Stimulated activated naive CD8-positive, alpha-beta T cell treated with anti-CD3 and anti-CD28 coated beads, Interleukin-15, Interleukin-2, amounts not matched to agents 100 U/mL and 50 U/mL, for 24 hours (primary cell): Measurements from ENCODE around the gene HLA-F.

Experiments
- ATAC-seq: fragments of 150-1000 bp; cut with Tn5 transposase; one replicate; pipeline ENCODE4 v1.10.0; 2021
- DNase-seq: peaks from one replicate; pipeline ENCODE4 v3.0.0; 2021

Gene HLA-F

DNA sequence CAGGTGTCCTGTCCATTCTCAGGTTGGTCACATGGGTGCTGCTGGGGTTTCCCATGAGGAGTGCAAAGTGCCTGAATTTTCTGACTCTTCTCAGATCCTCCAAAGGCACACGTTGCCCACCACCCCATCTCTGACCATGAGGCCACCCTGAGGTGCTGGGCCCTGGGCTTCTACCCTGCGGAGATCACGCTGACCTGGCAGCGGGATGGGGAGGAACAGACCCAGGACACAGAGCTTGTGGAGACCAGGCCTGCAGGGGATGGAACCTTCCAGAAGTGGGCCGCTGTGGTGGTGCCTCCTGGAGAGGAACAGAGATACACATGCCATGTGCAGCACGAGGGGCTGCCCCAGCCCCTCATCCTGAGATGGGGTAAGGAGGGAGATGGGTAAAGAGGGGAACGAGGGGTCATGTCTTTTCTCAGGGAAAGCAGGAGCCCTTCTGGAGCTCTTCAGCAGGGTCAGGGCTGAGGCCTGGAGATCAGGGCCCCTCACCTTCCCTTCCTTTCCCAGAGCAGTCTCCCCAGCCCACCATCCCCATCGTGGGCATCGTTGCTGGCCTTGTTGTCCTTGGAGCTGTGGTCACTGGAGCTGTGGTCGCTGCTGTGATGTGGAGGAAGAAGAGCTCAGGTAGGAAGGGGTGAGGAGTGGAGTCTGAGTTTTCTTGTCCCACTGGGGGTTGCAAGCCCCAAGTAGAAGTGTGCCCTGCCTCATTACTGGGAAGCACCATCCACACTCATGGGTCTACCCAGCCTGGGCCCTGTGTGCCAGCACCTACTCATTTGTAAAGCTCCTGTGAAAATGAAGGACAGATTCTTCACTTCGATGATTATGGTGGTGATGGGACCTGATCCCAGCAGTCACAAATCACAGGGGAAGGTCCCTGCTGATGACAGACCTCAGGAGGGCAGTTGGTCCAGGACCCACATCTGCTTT lies 2.0 kb downstream of the HLA-F start:
- ATAC-seq: no peak
- DNase-seq: no peak

DNA sequence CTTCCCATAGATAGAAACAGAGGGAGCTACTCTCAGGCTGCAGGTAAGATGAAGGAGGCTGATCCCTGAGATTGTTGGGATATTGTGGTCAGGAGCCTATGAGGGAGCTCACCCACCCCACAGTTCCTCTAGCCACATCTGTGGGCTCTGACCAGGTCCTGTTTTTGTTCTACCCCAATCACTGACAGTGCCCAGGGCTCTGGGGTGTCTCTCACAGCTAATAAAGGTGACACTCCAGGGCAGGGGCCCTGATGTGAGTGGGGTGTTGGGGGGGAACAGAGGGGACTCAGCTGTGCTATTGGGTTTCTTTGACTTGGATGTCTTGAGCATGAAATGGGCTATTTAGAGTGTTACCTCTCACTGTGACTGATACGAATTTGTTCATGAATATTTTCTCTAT lies 2.8 kb downstream of the HLA-F start:
- no peak for ATAC-seq
- no peak for DNase-seq

DNA sequence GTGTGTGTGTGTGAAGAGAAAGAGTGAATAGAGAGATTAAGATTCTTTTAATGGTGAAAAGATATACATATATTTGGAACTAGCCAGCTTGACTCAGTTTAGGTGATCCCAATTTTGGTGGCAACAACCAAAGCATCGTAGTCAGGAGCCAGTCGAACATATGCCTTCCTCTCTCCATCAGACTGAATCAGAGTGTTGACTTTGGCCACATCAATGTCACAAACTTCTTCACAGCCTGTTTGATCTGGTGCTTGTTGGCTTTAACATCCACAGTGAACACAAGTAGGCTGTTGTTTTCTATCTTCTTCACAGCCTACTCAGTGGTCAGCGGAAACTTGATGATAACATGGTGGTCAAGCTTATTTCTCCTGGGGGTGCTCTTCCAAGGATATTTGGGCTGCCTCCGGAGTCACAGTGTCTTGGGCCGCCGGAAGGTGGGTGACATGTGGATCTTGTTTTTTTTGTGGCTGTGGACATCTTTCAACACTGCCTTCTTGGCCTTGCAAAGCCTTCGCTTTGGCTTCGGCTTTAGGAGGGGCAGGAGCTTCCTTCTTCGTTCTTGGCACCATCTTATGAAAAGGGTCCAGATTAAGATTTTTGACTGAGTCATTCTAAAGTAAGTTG lies 3.4 kb downstream of the HLA-F start:
- ATAC-seq (no peak), DNase-seq (no peak)

DNA sequence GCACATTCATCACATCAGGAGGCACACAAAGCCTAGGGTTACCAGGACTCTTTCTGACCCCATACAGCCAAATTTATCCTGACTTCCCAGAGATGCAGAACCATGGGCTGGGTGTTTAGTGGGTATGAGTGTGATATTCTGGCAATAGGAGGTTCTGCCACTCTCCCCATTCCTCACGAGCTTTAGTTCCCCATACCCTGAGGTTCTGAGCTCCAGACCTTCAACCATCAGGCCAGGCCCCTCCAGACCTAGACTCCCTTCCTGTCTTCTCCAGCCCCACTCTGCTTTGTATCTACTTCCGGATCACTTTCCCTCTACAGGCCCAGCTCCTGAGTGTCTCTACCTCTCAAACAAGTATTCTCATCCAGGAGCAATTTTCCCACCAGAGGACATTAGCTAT lies 4.4 kb downstream of the HLA-F start:
- no peak for ATAC-seq

DNA sequence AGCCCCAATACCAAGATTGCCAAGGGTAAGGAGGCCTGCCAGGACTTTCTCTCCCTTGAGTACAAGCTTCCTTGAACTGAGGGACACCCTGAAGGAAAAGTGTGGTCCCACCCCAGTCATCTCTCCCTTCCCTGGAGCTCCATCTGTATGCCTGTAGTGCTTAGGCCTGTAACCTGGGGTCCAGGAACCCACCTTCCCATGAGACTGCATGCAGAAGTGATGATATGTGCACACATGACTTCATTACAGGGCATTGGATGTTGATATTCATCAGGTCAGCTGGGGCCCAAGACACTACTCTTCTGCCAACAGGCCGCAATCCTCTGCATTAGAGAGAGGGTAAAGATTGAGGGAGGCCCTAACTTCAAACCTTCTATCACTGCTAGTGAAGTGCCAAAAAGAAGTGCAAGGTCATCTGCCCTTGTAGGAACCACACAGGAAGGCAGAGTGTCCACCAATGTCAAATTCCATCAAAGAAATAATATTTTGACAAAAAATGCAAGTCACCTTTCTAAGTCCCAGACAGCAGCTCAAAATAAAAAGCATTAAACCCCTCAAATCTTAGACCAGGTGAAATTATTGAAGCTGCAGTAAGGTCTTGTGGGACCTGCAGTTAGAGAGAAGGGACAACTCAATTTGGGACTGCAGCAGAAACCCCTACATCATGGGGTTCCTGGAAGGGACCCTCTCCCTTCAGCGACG lies 5.1 kb downstream of the HLA-F start:
- DNase-seq: no peak

More for the DNA sequence above, 4.4 kb downstream of the HLA-F start:
- DNase-seq: no peak

DNA sequence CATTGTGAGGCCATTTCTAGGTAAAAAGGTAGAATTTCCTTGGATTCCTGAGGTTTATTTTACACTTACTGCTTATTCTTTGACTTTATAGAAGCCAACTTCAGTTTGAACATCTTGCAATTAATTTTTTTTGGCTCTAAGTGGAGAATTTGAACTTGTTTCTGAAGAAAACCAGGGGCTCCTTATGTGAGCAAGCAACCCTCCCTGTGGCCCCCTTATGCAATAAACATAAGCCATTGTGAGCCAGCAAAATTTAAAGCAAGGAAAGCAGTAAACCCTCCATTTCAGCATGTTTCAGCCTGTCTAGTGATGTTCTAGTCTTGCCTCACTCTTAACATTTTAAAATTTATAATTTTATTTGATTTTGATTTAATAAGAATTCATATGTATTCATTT lies 5.6 kb downstream of the HLA-F start:
- no peak for ATAC-seq
- no peak for DNase-seq

More for the DNA sequence above, 5.1 kb downstream of the HLA-F start:
- no peak for ATAC-seq

DNA sequence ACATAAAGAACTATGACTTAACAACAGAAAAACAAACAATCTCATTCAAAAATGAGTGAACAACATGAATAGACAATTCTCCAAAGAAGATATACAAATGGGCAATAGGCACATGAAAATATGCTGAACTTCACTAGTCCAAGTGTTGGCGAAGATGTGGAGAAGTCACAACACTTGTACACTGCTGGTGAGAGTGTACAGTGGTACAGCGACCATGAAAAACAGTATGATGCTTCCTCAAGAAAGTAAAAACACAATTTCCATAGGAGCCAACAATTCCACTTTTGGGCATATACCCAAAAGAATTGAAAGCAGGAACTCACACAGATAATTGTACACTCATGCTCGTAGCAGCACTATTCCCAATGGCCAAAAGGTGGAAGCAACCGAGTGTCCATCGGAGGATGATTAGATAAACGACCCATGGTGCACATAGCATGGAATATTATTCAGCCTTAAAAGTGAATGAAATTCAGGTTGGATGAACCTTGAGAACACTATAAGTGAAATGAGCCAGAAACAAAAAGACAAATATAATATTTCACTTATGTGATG lies 6.6 kb downstream of the HLA-F start:
- ATAC-seq: no peak

DNA sequence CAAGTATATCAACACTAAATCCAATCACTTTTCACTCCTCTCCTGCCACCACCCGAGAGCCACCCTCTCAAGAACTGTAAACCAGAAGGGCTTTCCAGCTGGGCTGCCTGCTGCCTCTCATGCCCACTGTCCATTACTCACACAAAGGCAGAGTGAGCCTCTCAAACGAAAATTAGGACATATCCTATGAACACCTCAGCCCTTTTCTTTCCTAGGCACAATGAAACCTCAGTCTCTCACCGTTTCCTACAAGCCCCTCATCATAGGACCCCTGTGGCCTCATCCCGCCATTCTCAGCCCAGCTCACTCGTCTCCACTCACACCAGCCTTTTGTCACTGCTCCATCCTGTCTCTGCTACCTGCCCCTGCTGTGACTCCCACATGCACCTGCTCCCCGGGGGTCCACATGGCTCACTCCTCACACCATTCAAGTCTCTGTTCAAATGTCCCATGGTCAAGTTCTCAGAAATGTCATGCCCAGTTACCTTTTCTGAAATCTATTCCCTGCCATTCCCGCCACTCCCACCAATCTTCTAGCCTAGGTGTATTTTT lies 7.4 kb downstream of the HLA-F start:
- DNase-seq (no peak), ATAC-seq (no peak)

More for the DNA sequence above, 6.6 kb downstream of the HLA-F start:
- no peak for DNase-seq

DNA sequence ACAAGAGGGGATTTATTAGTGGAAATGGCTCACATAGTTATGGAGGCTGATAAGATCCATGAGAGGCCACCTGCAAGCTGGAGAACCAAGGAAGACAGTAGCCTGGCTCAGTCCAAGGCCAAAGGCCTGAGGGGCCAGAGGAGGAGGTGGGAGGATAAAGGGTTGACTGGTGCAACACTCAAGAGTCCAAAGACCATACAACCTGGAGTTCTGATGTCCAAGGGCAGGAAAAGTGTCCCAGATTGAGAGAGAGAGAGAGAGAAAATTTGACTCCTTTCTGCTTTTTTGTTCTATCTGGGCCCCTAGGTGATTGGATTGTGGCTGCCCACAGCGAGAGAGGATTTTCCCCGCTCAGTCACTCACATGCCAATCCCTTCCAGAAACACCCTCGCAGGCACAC lies 8.0 kb downstream of the HLA-F start:
- ATAC-seq (no peak), DNase-seq (no peak)

DNA sequence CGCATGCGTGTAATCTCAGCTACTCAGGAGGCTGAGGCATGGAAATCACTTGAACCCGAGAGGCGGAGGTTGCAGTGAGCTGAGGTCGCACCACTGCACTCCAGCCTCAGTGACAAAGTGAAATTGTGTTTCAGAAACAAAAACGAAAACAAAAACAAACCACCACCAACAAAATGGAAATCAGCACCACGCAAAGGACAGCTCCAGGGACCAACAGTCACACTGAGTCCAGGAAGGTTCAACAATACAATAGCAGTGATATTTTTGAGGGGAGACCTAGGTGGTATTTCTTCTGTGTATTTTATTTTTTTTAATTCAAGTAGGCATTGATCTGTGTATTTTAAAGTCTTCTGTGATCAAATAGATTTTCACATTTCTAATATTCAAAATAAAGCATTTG lies 9.8 kb downstream of the HLA-F start:
- no peak for ATAC-seq
- no peak for DNase-seq

DNA sequence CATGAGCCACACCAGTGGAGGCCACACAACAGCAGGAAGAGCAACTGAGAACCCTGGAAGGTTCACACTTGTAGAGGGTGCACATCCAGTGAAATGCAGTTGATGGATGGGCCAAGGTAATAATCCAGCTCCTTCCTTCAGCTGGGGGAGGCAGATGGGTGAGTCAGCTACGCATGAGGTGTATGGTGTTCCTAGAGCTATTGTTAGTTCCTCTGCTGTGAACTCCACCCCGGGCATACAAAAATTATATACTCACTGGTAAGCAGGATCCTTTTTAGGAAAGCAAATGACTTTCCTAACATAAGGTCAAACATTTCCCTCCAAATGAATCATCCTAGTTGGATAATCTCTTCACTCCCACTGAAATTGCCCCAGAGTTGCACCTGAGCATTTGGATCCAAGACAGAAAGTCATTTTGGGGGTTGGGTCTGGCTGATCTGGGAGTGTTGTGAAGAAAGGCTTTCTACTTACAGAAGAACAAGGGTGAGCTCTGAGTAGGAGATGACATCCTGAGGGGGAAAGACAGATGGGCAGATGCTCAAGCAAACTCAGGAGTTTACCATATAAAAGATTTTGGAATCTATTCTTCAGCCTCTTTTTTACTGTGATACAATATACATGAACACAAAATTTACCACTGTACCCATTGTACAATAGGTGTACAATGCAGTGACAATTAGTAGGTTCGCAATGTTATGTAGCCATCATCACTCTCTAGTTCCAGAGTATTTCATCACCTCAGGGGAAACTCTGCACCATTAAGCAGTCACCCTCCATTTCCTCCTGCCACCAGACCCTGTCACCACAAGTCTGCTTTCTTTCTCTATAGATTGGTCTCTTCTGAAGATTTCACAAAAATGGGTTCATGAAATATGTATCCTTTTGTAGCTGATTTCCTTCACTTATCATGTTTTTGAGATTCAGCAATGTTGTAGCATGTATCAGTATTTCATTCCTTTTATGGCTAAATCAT lies 11.1 kb downstream of the HLA-F start:
- no peak for ATAC-seq
- no peak for DNase-seq

DNA sequence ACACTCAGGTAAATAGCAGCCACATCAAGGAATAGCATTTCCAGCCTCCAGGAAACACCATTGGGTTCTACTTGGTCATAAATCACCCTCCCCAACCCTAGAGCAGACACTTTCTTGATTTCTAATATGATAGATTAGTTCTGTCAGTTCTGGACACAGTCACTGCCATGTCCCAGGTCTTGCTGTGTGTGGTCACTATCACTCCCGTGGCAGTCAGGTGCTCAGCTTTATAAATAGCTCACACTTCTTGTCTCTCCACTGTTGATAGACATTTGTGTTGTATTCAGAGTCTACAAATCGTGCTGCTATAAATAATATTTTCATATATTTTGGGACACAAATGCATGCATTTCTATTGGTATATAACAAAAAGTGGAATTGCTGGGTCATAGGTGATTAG lies 13.3 kb downstream of the HLA-F start:
- DNase-seq: no peak
- ATAC-seq: no peak

DNA sequence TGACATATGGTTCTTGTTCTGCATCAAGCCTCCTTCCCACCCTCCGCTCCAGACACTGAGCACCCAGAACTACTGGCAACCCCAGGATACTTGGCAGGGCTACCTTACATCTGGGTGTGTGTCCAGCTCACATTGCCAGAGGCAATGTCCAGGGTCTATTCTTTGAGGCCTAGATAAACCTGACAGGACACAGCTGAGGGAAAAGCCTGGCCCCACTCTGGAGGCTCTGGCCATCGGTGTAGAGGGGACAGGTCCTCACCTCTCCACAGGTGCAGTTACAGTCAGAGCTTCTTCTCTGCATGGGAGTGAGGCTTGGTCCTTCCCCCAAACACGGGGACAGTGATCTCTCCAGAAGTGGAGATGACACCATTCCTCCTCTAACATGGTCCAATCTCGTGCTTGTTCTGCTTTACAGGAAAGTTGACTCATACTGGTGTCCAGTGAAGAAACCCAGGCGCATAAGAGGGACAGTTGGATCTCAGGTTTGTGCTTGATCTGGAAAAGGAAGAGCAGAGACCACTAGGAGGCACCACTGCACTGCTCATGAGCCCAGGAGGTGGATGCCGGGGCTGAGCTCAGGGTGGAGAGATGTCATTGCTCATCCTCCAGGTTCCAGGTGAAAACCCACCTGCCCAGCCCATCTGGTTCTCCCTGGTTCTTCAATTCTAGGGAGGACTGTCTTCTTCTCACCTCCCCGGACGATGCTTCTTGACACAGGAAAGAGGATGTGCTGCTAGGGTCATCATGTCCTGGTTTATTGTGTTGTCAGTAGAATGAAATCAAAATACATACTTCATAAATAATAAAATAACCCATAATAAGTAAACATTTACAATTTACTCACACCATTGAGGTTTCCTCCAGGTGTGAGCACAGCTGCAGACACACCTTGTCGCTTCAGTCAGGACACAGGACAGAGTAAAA lies 14.7 kb downstream of the HLA-F start:
- peak; percentile 78 for DNase-seq
- peak; percentile 80 for ATAC-seq

DNA sequence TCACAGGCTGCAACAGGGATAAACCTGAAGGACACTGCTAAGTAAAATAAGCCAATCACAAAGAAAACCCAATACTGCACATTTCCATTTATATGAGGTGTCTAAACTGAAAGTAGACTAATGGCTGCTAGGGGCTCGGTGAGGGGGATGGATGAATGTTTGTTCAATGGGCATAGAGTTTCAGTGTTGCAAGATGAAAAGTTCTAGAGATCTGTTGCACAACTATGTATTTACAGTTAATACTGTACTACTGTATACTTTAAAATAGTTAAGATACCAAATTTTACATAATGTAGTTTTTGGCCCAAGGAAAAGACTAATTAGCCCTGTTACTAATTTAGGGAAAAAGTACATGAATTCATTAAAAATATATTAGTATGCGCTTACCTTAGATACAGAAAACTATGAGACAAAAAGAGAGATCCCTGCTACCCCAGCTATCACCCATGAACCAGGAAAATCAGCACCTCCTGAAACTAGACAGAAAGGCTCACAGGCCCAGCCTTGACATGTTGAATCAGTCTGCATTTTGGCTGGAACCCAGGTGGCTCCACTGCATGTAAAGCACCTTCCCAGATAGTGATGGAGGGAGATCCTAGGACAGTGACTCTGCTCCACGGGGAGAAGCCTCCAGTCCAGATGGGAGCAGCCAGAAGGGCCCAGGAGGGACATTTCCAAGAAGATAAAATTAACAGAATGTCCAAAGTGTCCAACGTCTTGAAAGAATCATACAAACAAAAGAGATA lies 16.1 kb downstream of the HLA-F start:
- DNase-seq (no peak), ATAC-seq (no peak)

DNA sequence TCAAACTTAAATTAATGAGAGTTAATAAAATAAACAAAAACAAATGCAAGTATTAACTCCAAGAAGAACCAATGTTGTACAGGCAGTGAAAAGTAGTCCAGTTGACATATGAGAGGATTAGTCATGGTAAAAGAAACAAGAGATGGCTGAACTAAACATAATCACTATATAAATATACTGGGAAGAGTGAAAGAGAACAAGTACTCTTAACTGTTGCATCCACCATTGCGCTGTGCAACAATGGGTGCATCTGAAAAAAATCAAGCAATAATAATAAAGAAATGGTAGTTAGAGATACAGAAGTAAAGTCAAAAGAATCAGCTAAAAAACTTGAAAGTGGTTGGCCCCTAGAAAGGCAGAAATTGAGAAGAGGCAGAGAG lies 16.6 kb downstream of the HLA-F start:
- DNase-seq (no peak), ATAC-seq (no peak)

DNA sequence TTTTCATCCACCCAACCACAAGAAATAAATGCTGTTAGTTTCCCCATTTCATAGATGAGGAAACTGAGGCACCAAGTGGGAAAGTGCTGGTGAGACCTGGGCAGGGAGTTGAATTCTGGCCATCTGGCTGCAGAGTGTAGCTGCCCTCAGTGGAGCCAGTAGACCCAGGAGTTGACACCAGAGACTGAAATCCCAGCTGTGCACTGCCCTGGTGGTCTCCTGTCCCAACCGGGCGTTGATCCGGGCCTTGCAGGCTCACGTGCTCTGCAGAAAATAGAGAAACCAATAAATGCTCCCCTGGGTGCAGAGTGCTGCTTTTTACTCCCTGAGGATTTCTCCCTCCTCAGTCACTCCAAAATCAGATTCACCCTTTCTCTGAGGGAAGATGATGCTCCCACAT lies 18.4 kb downstream of the HLA-F start:
- ATAC-seq (no peak), DNase-seq (no peak)

DNA sequence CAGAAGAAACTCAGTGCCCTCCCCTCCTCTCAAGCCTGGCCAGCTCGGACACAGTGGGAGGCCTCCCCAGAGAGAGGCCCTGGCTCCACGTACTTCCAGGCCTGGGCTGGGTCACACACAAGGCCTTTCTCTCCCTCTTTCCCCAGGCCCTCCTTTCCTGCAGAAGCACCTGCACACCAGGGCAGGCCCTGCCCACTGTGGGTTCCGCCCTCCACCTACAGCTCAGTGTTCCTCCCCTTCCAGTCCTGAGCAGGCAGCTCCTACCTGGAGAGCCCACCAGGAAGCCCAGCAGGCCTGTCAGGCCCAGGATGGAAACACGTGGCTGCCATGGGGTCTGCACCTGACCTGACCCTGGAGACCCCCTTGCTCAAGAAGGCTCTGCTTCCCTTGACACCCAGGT lies 18.9 kb downstream of the HLA-F start:
- DNase-seq: no peak
- ATAC-seq: no peak

DNA sequence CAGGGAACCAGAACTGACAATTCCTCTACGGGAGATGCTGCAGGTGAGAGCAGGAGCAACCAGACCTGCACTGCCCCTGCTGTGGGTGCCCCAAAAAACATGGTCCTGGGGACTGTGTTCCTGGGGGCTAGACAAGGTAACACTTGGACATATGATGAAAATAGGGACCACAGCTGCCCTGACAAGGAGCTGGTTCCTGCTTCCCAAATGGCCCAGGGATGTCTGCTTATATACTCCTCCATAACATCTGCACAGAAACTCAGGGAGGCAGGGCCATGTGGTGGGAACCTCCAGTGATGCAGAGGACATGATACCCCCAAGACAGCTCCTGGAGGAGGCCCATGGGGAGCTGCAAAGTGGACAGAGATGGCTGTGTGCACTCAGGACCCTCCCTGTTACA lies 19.8 kb downstream of the HLA-F start:
- DNase-seq (no peak), ATAC-seq (no peak)

DNA sequence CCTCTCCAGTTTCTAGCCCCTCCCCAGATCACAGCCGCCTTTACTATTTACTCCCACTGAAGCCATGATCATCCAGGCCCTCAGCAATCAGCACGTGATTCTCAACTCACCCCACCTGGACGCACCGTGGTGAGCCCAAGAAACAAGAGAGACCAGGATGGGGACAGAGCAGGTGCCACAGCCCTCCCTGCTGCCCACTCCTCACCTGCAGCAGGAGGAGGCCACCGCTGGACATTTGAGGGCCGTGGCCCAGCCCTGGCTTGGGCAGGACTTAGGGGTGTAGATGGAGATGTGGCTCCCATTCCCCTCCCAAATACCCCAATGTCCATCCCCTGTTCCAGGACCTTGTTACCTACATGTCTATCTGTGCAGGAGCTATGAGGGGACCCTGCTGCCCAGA lies 20.3 kb downstream of the HLA-F start:
- ATAC-seq (no peak), DNase-seq (no peak)
